GM10248 (cell line): Measurements from ENCODE around the gene ECT2.
"Not testable (repeated sequence)": the region's sequence is repeated elsewhere in the genome, so short reads cannot be mapped to it uniquely, and the experiment has no call there.

ENCODE experiments used
- CTCF ChIA-PET: fragments of 300-600 bp; sonication (Branson Sonifier 250); formaldehyde crosslinking; extraction: SDS; loops from one replicate; lab custom pipeline; 2021; ENCODE audit warnings: antibody characterized with exemption; lab: Yijun Ruan, JAX
- POLR2A ChIA-PET: fragments of 350-650 bp; sonication (Branson Sonifier 250); formaldehyde crosslinking; extraction: SDS; loops from one replicate; lab custom pipeline; 2020; ENCODE audit warnings: antibody characterized with exemption; lab: Yijun Ruan, JAX
- DNase-seq: peaks from one replicate; pipeline ENCODE4 v3.0.0; 2012; ENCODE audit errors: extremely low spot score
- TF ChIP-seq, protein P1 (sequence below): IDR thresholded peaks from 2 replicates; pipeline ENCODE4 v1.5.1; 2012; ENCODE audit warnings: mild to moderate bottlenecking, low read depth; ENCODE audit errors: extremely low read depth, missing control alignments, control extremely low read depth

Gene ECT2

GRCh38 chr3:172710664-172711453, 39.7 kb upstream of the ECT2 start, which contains the start of gene NCEH1:
NCEH1 (minus strand) TSS chr3:172711067; CDS start chr3:172710984, 83 bp downstream.
- TF ChIP-seq, protein P1, sequence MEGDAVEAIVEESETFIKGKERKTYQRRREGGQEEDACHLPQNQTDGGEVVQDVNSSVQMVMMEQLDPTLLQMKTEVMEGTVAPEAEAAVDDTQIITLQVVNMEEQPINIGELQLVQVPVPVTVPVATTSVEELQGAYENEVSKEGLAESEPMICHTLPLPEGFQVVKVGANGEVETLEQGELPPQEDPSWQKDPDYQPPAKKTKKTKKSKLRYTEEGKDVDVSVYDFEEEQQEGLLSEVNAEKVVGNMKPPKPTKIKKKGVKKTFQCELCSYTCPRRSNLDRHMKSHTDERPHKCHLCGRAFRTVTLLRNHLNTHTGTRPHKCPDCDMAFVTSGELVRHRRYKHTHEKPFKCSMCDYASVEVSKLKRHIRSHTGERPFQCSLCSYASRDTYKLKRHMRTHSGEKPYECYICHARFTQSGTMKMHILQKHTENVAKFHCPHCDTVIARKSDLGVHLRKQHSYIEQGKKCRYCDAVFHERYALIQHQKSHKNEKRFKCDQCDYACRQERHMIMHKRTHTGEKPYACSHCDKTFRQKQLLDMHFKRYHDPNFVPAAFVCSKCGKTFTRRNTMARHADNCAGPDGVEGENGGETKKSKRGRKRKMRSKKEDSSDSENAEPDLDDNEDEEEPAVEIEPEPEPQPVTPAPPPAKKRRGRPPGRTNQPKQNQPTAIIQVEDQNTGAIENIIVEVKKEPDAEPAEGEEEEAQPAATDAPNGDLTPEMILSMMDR: peak; percentile 83
- ChIA-PET CTCF (interaction anchor here (0.6 to 3.2 kb wide), 21 partner anchors 9 to 379 kb away, joined by 3 to 22 read pairs (median 4); partner anchors contain the start of gene ECT2), POLR2A (interaction anchor here (0.5 kb wide), 1 partner anchor 18 kb away, joined by 3 read pairs; no protein-coding TSS in a partner anchor)
- peak; percentile 91 for DNase-seq

DNA sequence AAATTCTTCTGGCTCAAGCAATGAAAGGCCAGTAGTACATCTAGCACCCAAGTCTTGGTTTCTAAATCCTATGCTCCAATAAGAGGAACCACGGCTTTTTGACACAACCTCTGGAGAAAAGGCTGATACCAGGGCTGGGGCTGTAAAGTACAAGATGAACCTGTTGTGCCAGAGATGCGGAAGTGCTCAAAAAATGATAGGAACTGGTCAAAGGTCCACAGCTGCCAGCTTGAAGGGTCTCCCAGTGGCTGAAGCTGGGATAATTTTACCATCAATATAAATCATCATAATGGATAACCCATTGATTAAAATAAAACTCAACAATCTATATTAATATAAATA, 39.1 kb upstream of the ECT2 start:
- TF ChIP-seq, protein P1: no peak
- no peak for DNase-seq
- ChIA-PET POLR2A (no interaction called here), CTCF (interaction anchor here (0.8 to 3.2 kb wide), 16 partner anchors 10 to 379 kb away, joined by 3 to 22 read pairs (median 4); no protein-coding TSS in a partner anchor)

DNA sequence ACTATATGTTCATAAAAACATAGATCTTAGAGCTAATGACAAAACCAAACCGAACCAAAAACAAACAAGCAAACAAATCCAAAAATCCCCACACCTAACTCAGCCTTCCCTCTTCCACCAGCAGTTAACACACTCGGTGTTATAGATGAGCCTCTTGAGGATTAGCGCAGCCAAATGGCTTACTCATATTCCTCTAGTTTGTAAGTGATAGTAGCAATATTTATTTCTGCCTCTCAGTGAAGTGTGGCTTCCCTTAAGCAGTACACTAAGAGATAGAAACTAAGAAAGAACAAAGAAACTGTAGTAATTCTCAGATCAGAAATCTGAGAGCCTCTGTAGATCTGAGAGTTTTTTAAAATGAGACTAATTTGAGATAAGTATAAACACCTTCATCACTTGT, 37.2 kb upstream of the ECT2 start:
- POLR2A ChIA-PET: no interaction called here
- DNase-seq: no peak
- CTCF ChIA-PET: interaction anchor here (0.8 to 2.7 kb wide), 3 partner anchors 40 to 78 kb away, joined by 3 to 14 read pairs (median 4); no protein-coding TSS in a partner anchor
- TF ChIP-seq, protein P1: no peak

GRCh38 chr3:172716476-172716875, 34.0 kb upstream of the ECT2 start:
- TF ChIP-seq, protein P1: no peak
- POLR2A ChIA-PET: no interaction called here
- CTCF ChIA-PET: no interaction called here
- no peak for DNase-seq

DNA sequence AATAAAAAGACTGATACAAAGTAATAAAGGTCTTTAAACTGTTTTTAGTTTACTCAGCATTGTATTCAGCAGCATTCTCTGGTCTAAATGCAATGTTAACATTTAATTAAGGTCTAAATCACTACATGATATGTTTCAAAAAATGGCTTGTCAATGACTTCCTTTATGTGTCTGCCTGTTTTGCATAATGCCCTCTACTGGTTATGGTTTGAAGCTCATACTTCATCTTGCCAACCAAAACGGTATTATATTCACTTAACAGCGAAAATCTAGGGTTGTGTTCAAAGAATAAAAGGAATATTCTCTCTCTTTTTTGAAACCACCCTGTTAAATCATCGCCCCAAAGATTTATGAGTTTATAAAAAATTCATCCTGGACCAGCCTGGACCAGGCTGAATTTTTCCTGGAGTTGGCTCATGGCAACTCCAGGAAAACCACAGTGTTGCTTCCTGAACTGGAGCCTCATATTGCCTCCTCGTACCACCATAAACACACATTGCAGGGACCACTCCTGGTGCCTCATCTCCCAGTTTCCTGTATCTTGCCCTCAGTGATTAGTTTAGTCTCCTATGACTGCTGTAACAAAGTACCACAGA, 32.9 kb upstream of the ECT2 start:
- CTCF ChIA-PET: interaction anchor here (1.5 kb wide), 1 partner anchor 11 kb away, joined by 4 read pairs; no protein-coding TSS in a partner anchor
- TF ChIP-seq, protein P1: no peak
- DNase-seq: no peak
- POLR2A ChIA-PET: no interaction called here

- POLR2A ChIA-PET, DNase-seq, CTCF ChIA-PET: not testable (repeated sequence)
Observed at GRCh38 chr3:172722536-172723040, 27.9 kb upstream of the ECT2 start.

- POLR2A ChIA-PET: no interaction called here
- no peak for DNase-seq
- TF ChIP-seq, protein P1: no peak
- CTCF ChIA-PET: interaction anchor here (1.0 to 1.4 kb wide), 2 partner anchors 16 to 21 kb away, joined by 4 to 7 read pairs; partner anchors contain the start of gene NCEH1
Observed at GRCh38 chr3:172726380-172726779, 24.1 kb upstream of the ECT2 start.
